GM12892 (cell line): ENCODE results near the gene SRMS.

Experiments used
- POLR2A ChIP-seq: IDR thresholded peaks from 2 replicates; pipeline ENCODE4 v1.6.1; 2011; ENCODE audit warnings: low read depth, low read length, control low read depth
- POLR2AphosphoS5 ChIP-seq: IDR thresholded peaks from 2 replicates; pipeline ENCODE4 v1.6.1; 2011; ENCODE audit warnings: low read depth, low read length, control low read depth
- TAF1 ChIP-seq: IDR thresholded peaks from 2 replicates; pipeline ENCODE4 v1.6.1; 2011; ENCODE audit warnings: low read depth, mild to moderate bottlenecking, control low read depth, low read length, borderline replicate concordance

DNA sequence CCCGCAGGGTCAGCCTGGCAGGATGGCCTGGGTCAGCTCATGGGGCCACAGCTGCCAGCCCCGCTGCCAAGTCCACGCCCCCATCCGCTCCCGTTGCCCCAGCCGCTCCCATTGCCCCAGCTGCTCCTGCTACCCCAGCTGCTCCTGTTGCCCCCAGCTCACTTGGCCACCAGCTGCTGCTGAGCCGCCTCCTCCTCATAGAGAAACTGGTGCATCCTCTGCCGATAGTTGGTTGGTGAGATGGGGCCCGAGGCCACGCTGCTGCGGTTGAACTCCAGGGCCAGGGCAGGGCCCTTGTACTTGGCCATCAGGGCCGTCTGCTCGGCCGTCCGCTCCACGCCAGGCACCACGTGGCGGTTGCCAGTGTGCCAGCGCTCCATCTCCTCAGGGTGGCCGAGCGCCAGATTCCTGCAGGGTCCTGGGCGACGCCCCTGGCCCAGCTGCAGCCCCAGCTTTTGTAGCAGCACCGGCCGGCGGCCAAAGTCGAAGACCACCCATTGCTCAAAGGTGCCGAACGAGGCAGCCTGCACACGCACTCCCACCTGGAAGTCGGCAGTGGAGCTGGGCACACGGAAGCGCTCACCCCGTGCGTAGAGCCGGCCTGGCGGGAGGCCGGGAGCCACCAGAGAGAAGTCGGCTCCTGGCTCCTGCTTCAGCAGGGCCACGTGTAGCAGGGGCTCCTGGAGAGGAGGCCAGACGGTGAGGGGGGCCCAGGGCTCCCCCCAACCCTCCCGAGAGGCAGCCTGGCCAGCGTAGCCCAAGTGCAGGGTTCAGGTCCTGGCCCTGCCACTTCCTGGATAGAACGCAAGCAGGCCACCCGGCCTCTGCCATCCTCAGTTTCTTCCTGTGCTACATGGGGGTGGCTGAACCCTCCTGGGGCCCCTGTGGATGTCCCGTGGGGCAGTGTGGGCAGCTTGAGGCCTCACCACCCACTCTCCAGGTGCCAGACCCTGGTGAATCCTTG lies 21.7 kb upstream of the SRMS start:
- TF ChIP-seq POLR2AphosphoS5 (no peak), POLR2A (no peak), TAF1 (no peak)
